ENCODE measurements around the gene HBP1. TPM values are rescaled to one million over a fixed set of nuclear protein-coding genes. Genes with fewer than 3 reads are reported as not detected.

Gene HBP1
- total and polyA plus RNA-seq, 2 of the 13 experiments (the other 11 are each of a cell fraction or from before 2014, with no cell fraction given), result 22.9 to 44.1 TPM

DNA sequence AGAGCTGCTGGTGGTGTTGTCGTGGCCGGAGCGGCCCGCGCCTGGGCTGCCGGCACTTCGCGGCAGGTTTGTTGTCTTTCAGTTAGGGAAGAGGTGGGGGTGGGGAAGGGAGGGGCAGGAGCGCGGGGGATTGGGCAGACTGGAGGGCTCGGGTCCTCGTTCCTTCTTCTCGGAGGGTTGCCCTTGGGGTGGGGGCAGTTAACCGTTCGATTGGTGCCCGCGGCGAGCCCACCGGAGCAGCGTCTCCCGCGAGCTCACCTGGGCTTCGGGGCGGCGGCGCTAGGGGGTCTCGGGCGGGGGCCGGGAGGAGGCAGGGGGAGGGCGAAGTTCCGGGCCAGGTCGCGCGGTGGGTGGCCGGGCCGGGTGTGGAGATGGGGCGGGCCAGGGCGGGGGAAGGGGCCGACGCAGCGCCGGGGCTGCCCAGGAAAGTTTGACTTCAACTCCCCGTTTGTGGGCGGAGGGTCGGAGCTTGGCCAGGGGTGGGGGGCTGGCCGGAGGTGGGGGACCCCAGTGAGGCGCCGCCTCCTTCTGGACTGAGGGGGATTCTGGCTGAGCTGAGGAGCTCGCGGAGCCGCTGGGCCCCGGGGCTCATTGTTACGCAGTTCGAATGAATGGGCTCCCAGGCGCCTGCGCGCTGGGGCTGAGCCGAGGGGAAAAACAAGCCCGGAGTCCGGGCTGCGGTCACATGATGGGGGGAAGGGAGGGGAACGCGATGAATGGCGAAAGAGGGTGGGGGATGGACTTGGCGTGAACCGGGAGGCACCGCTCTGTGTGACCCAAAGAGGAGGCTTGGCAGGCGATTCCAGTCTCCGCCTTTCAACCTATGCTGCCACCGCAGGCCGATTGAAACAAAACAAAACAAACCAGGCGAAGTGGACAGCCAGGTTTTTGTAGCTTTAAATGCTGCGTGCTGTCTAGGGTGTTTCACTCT is 582 bp downstream of the HBP1 start (continued):
- 0 out of 2 replicates have a peak, but pooled peaks have one; percentile 52 for TF ChIP-seq ZSCAN5A (CRISPR knock-in tag; IDR thresholded peaks at IDR 0.05; ENCODE audit: borderline replicate concordance)
- TF ChIP-seq, protein P1, sequence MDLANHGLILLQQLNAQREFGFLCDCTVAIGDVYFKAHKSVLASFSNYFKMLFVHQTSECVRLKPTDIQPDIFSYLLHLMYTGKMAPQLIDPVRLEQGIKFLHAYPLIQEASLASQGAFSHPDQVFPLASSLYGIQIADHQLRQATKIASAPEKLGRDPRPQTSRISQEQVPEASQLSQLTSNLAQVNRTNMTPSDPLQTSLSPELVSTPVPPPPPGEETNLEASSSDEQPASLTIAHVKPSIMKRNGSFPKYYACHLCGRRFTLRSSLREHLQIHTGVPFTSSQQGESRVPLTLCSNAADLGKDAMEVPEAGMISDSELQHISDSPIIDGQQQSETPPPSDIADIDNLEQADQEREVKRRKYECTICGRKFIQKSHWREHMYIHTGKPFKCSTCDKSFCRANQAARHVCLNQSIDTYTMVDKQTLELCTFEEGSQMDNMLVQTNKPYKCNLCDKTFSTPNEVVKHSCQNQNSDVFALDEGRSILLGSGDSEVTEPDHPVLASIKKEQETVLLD (CRISPR knock-in tag; IDR thresholded peaks at IDR 0.05; ENCODE audit: low read depth), result peak; percentile 74
- TF ChIP-seq SOX13 (IDR thresholded peaks at IDR 0.05), result 0 out of 2 replicates have a peak, but pooled peaks have one; percentile 29
- peak in 1 of 2 experiments; percentile 64; a peak in 2 of 4 replicates for TF ChIP-seq SOX13 (CRISPR knock-in tag; conservative IDR thresholded peaks at IDR 0.05 in 1 of 2, IDR thresholded peaks at IDR 0.05 in 1 of 2)
- TF ChIP-seq, protein P2, sequence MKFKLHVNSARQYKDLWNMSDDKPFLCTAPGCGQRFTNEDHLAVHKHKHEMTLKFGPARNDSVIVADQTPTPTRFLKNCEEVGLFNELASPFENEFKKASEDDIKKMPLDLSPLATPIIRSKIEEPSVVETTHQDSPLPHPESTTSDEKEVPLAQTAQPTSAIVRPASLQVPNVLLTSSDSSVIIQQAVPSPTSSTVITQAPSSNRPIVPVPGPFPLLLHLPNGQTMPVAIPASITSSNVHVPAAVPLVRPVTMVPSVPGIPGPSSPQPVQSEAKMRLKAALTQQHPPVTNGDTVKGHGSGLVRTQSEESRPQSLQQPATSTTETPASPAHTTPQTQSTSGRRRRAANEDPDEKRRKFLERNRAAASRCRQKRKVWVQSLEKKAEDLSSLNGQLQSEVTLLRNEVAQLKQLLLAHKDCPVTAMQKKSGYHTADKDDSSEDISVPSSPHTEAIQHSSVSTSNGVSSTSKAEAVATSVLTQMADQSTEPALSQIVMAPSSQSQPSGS (CRISPR knock-in tag; IDR thresholded peaks at IDR 0.05), result peak; percentile 67
- no peak for TF ChIP-seq ZNF512B (CRISPR knock-in tag; IDR thresholded peaks at IDR 0.05; ENCODE audit: borderline replicate concordance)
- TF ChIP-seq ZMYM4 (CRISPR knock-in tag; IDR thresholded peaks at IDR 0.05), result peak; percentile 84
- TF ChIP-seq ETV6 (CRISPR knock-in tag; conservative IDR thresholded peaks at IDR 0.05), result 0 out of 2 replicates have a peak, but pooled peaks have one; percentile 44
- TF ChIP-seq HCFC1 (IDR thresholded peaks at IDR 0.05; ENCODE audit: low read depth, low read length), result peak; percentile 42; the same call in 1 of the 2 replicates
- TF ChIP-seq TERF1 (CRISPR knock-in tag; IDR thresholded peaks at IDR 0.05), result no peak
- TF ChIP-seq HNRNPK (IDR thresholded peaks at IDR 0.05; ENCODE audit: low read depth, low read length, poor library complexity, severe bottlenecking), result peak; percentile 94
- peak; percentile 86 for TF ChIP-seq CHD2 (IDR thresholded peaks at IDR 0.05; ENCODE audit: low read depth, low read length)
- TF ChIP-seq FOXP1 (IDR thresholded peaks at IDR 0.05), result no peak
- peak; percentile 33; the same call in 1 of the 2 replicates for TF ChIP-seq FOXP1 (CRISPR knock-in tag; IDR thresholded peaks at IDR 0.05)
- peak; percentile 1; the same call in 1 of the 2 replicates for TF ChIP-seq NFRKB (IDR thresholded peaks at IDR 0.05)
- TF ChIP-seq ZFY (CRISPR knock-in tag; IDR thresholded peaks at IDR 0.05), result peak; percentile 65
- 0 out of 2 replicates have a peak, but pooled peaks have one; percentile 43 for TF ChIP-seq ARID2 (CRISPR knock-in tag; IDR thresholded peaks at IDR 0.05; ENCODE audit: borderline replicate concordance)
- peak; percentile 75; the same call in 1 of the 2 replicates for TF ChIP-seq SPEN (CRISPR knock-in tag; IDR thresholded peaks at IDR 0.05; ENCODE audit: low read depth)
- TF ChIP-seq MYC (CRISPR knock-in tag; IDR thresholded peaks at IDR 0.05; ENCODE audit: borderline replicate concordance), result peak; percentile 75
- TF ChIP-seq MAFF (IDR thresholded peaks at IDR 0.05; ENCODE audit: low read depth, low read length), result no peak

Data from HepG2 (cell line).